Karpas-422 (cell line): Measurements from ENCODE around the gene NIFK. TPM values are rescaled to one million over a fixed set of nuclear protein-coding genes. Genes with fewer than 3 reads are reported as not detected.

ENCODE experiments used
- DNase-seq: peaks from one replicate; pipeline ENCODE4 v3.0.0-alpha.2; 2015
- H2AFZ ChIP-seq: fragments of 200-600 bp; sonication (generic); 2 replicates; pipeline ENCODE4 v1.6.1; 2014; ENCODE audit warnings: antibody characterized with exemption, low read length, mixed read lengths
- H3K27ac ChIP-seq: fragments of 200-600 bp; sonication (generic); 2 replicates; pipeline ENCODE4 v1.5.1; 2014; ENCODE audit warnings: mild to moderate bottlenecking, low read length, moderate library complexity
- H3K27me3 ChIP-seq: fragments of 200-600 bp; sonication (generic); 2 replicates; pipeline ENCODE4 v1.6.1; 2014; ENCODE audit warnings: low read length, mixed read lengths
- H3K36me3 ChIP-seq: fragments of 200-600 bp; sonication (generic); 2 replicates; pipeline ENCODE4 v1.6.1; 2014; ENCODE audit warnings: low read length, mixed read lengths; ENCODE audit not compliant: insufficient read depth
- H3K4me1 ChIP-seq: fragments of 200-600 bp; sonication (generic); 2 replicates; pipeline ENCODE4 v1.6.1; 2014; ENCODE audit warnings: mild to moderate bottlenecking, low read length, mixed read lengths
- H3K4me2 ChIP-seq: fragments of 200-600 bp; sonication (generic); 2 replicates; pipeline ENCODE4 v1.6.1; 2014; ENCODE audit warnings: low read length, low read depth, mild to moderate bottlenecking; ENCODE audit not compliant: poor library complexity, severe bottlenecking
- H3K4me3 ChIP-seq: fragments of 200-600 bp; sonication (generic); 2 replicates; pipeline ENCODE4 v1.5.1; 2014; ENCODE audit warnings: mild to moderate bottlenecking, antibody characterized with exemption, low read length, mixed read lengths
- H3K79me2 ChIP-seq: fragments of 200-600 bp; sonication (generic); 2 replicates; pipeline ENCODE4 v1.6.1; 2014; ENCODE audit warnings: mild to moderate bottlenecking, low read length, mixed read lengths
- H3K9ac ChIP-seq: fragments of 200-600 bp; sonication (generic); 2 replicates; pipeline ENCODE4 v1.6.0; 2014; ENCODE audit warnings: low read length
- H3K9me2 ChIP-seq: fragments of 200-600 bp; sonication (generic), shearing (Covaris generic); replicated peaks from 2 replicates; pipeline ENCODE4 v1.6.0; 2014; ENCODE audit warnings: mild to moderate bottlenecking, low read length, moderate library complexity; ENCODE audit not compliant: insufficient read depth
- H3K9me3 ChIP-seq: fragments of 300-700, 200-600 bp; sonication (generic); 2 replicates; pipeline ENCODE4 v1.6.1; 2014; ENCODE audit warnings: low read length, mixed read lengths
- H4K20me1 ChIP-seq: fragments of 200-600 bp; sonication (generic); 2 replicates; pipeline ENCODE4 v1.6.1; 2014; ENCODE audit warnings: mild to moderate bottlenecking, antibody characterized with exemption, low read length, low read depth; ENCODE audit not compliant: insufficient read depth
- total RNA-seq: library from RNA; depleted of rRNA; stranded (reverse); fragments of >200 nt; shearing (Covaris generic); gene quantifications from 2 replicates; pipeline ENCODE4 v1.2.3, GENCODE V29; 2014; ENCODE audit warnings: low replicate concordance; rRNA removed

NIFK gene
- total RNA-seq, 1 experiment from 2014 or later: 88.2 TPM

GRCh38 chr2:121686902-121687301, 49.8 kb downstream of the NIFK start:
- Histone ChIP-seq H3K4me1 (peaks cover 14% of the 10 kb centered on the region), H3K4me2 (no peak overlapping the region), H3K9ac (no peak overlapping the region), H3K36me3 (no peaks in the 10 kb centered on the region; the same call in 1 of the 2 replicates), H4K20me1 (no peaks in the 10 kb centered on the region), H3K27ac (no peak overlapping the region), H3K9me2 (no peaks in the 10 kb centered on the region), H3K27me3 (no peaks in the 10 kb centered on the region), H2AFZ (no peak overlapping the region), H3K79me2 (no peaks in the 10 kb centered on the region), H3K9me3 (peaks cover 15% of the 10 kb centered on the region), H3K4me3 (no peak overlapping the region)
- no peak for DNase-seq

- Histone ChIP-seq H3K4me1 (peaks cover 14% of the 10 kb centered on the region), H3K9ac (no peak overlapping the region), H3K79me2 (no peaks in the 10 kb centered on the region), H3K36me3 (no peaks in the 10 kb centered on the region; the same call in 1 of the 2 replicates), H2AFZ (no peak overlapping the region), H3K4me2 (no peak overlapping the region), H3K27me3 (no peaks in the 10 kb centered on the region), H3K4me3 (no peak overlapping the region), H3K27ac (no peak overlapping the region), H3K9me3 (peaks cover 21% of the 10 kb centered on the region), H4K20me1 (no peaks in the 10 kb centered on the region), H3K9me2 (no peaks in the 10 kb centered on the region)
- no peak for DNase-seq
Observed at GRCh38 chr2:121686218-121686617, 50.5 kb downstream of the NIFK start.

GRCh38 chr2:121682396-121683298, 54.0 kb downstream of the NIFK start:
- Histone ChIP-seq H4K20me1 (no peaks in the 10 kb centered on the region), H3K4me1 (peaks cover 8% of the 10 kb centered on the region), H3K9me3 (peaks cover 21% of the 10 kb centered on the region), H3K4me3 (no peak overlapping the region), H3K79me2 (no peaks in the 10 kb centered on the region), H3K9me2 (no peaks in the 10 kb centered on the region), H3K27me3 (no peaks in the 10 kb centered on the region), H3K36me3 (no peaks in the 10 kb centered on the region; the same call in 1 of the 2 replicates), H2AFZ (no peak overlapping the region), H3K4me2 (no peak overlapping the region), H3K9ac (no peak overlapping the region), H3K27ac (no peak overlapping the region)
- peak; percentile 43 for DNase-seq

GRCh38 chr2:121677855-121678254, 58.8 kb downstream of the NIFK start:
- no peak overlapping the region for H3K9ac ChIP-seq
- no peaks in the 10 kb centered on the region for H3K4me1 ChIP-seq

More at GRCh38 chr2:121677855-121678254, 58.8 kb downstream of the NIFK start:
- Histone ChIP-seq H2AFZ (no peak overlapping the region), H3K27me3 (no peaks in the 10 kb centered on the region), H3K9me2 (no peaks in the 10 kb centered on the region), H3K27ac (no peak overlapping the region), H3K4me2 (no peak overlapping the region), H3K36me3 (no peaks in the 10 kb centered on the region; the same call in 1 of the 2 replicates), H3K4me3 (no peak overlapping the region), H4K20me1 (no peaks in the 10 kb centered on the region), H3K79me2 (no peaks in the 10 kb centered on the region), H3K9me3 (peaks cover 15% of the 10 kb centered on the region)
- no peak for DNase-seq

Other genes starting within 250 kb of the NIFK start
- not detected in 2 replicates for gene RNU4ATAC, start 206.0 kb downstream of the NIFK start, total RNA-seq
- 80.7 and 102 TPM in 2 replicates for gene CLASP1, start 87.4 kb downstream of the NIFK start, total RNA-seq
- gene TSN, start 18.8 kb upstream of the NIFK start, total RNA-seq: 43.6 and 45.4 TPM in 2 replicates